Hematopoietic multipotent progenitor cell (in vitro differentiated cells): Measurements from ENCODE around the gene LPCAT3. TPM values are rescaled to one million over a fixed set of nuclear protein-coding genes. Genes with fewer than 3 reads are reported as not detected.
A peak's percentile ranks its signal among the peaks of the same experiment; 100 is the strongest.
"Not testable (repeated sequence)": the region's sequence is repeated elsewhere in the genome, so short reads cannot be mapped to it uniquely, and the experiment has no call there.

Experiments
- DNase-seq, 3 donors: peaks; one replicate each; pipeline ENCODE4 v3.0.0-alpha.2; 2011 to 2015; ENCODE audit warnings: low read depth in 2 of 3, low spot score in 2 of 3
- total RNA-seq: library from RNA; depleted of rRNA; stranded (reverse); fragments of >200 nt; gene quantifications from one replicate; pipeline ENCODE4 v1.2.3, GENCODE V29; 2012

Gene LPCAT3
- 33.1 TPM for total RNA-seq

- peak; percentile 92 to 98 (median 98) for DNase-seq
These were observed at the start of gene LPCAT3 for GRCh38 chr12:7018350-7019042. TSS of gene LPCAT3 (minus strand) at chr12:7018476. CDS start at chr12:7018424, 52 bp downstream.

GRCh38 chr12:7067096-7067495, 48.8 kb upstream of the LPCAT3 start:
- DNase-seq, result no peak

- DNase-seq, result no peak
These were observed 48.3 kb upstream of the LPCAT3 start for GRCh38 chr12:7066596-7066995.

- no peak for DNase-seq
These were observed 46.9 kb upstream of the LPCAT3 start for GRCh38 chr12:7065073-7065623.

- no peak for DNase-seq
These were observed 46.2 kb upstream of the LPCAT3 start for GRCh38 chr12:7064516-7064915.

GRCh38 chr12:7061596-7061995, 43.3 kb upstream of the LPCAT3 start:
- DNase-seq, result no peak

- no peak for DNase-seq
These were observed 42.9 kb upstream of the LPCAT3 start for GRCh38 chr12:7061138-7061537.

GRCh38 chr12:7060353-7060954, 42.2 kb upstream of the LPCAT3 start, which contains the start of gene C1S:
TSS of gene C1S (plus strand) at chr12:7060718. CDS start at chr12:7061913, 1,195 bp downstream.
- DNase-seq, result peak in 1 of 3 donors; percentile 40

GRCh38 chr12:7059780-7060179, 41.5 kb upstream of the LPCAT3 start:
- DNase-seq, result no peak

GRCh38 chr12:7058850-7059395, 40.6 kb upstream of the LPCAT3 start:
- DNase-seq, result no peak

- no peak for DNase-seq
These were observed 40.0 kb upstream of the LPCAT3 start for GRCh38 chr12:7058163-7058845.

GRCh38 chr12:7055736-7056135, 37.5 kb upstream of the LPCAT3 start:
- DNase-seq, result not testable (repeated sequence)

- DNase-seq, result no peak
These were observed 36.6 kb upstream of the LPCAT3 start for GRCh38 chr12:7054925-7055324.

GRCh38 chr12:7049973-7050372, 31.7 kb upstream of the LPCAT3 start:
- DNase-seq, result not testable (repeated sequence)

- not testable (repeated sequence) for DNase-seq
These were observed 31.2 kb upstream of the LPCAT3 start for GRCh38 chr12:7049445-7049951.

GRCh38 chr12:7047306-7047705, 29.0 kb upstream of the LPCAT3 start:
- DNase-seq, result no peak

GRCh38 chr12:7046383-7047105, 28.3 kb upstream of the LPCAT3 start:
- DNase-seq, result no peak

GRCh38 chr12:7045913-7046312, 27.6 kb upstream of the LPCAT3 start:
- no peak for DNase-seq

- DNase-seq, result peak in 2 of 3 donors; percentile 23 to 42
These were observed 24.6 kb upstream of the LPCAT3 start for GRCh38 chr12:7042842-7043241.

- no peak for DNase-seq
These were observed 21.1 kb upstream of the LPCAT3 start for GRCh38 chr12:7039403-7039802.
